T-helper 2 cell treated with Interferon-gamma antibody and Interleukin-4, amounts not matched to agents 100 ng/mL and 5 ng/mL, for 36 hours (primary cell): Measurements from ENCODE around the gene GIT1. TPM values are rescaled to one million over a fixed set of nuclear protein-coding genes. Genes with fewer than 3 reads are reported as not detected.

Experiments
- intact Hi-C: fragments of 100-400 bp; cut with micrococcal nuclease; formaldehyde crosslinking; loops from one replicate; pipeline ENCODE4 v1.15.1; 2023
- total RNA-seq: library from RNA; stranded (reverse); gene quantifications from 2 replicates; pipeline ENCODE4 v1.2.3, GENCODE V29; 2022

The GIT1 gene
- total RNA-seq, 1 donor from 2014 or later, result 66.7 TPM

GRCh38 chr17:29582772-29583171, 6.7 kb downstream of the GIT1 start:
- intact Hi-C loops, result loop anchor here (5.0 to 10.0 kb wide), 2 partner anchors 195 to 352 kb away; partner anchors contain the start of gene SSH2

GRCh38 chr17:29582254-29582765, 7.1 kb downstream of the GIT1 start:
- intact Hi-C loops, result loop anchor here (5.0 to 10.0 kb wide), 2 partner anchors 195 to 352 kb away; partner anchors contain the start of gene SSH2

GRCh38 chr17:29581583-29582253, 7.7 kb downstream of the GIT1 start:
- intact Hi-C loops, result loop anchor here (2.0 to 10.0 kb wide), 3 partner anchors 37 to 353 kb away; partner anchors contain the start of gene SSH2

GRCh38 chr17:29579866-29580771, 9.3 kb downstream of the GIT1 start:
- intact Hi-C loops, result loop anchor here (1.0 to 10.0 kb wide), 4 partner anchors 33 to 355 kb away; partner anchors contain the start of gene SSH2

GRCh38 chr17:29578626-29579485, 10.6 kb downstream of the GIT1 start:
- intact Hi-C loops, result no loop called here

GRCh38 chr17:29577385-29578211, 11.8 kb downstream of the GIT1 start:
- intact Hi-C loops, result no loop called here

GRCh38 chr17:29577001-29577370, 12.5 kb downstream of the GIT1 start:
- intact Hi-C loops, result no loop called here

- intact Hi-C loops, result no loop called here
Measured at GRCh38 chr17:29576214-29577000, 13.0 kb downstream of the GIT1 start.

GRCh38 chr17:29575511-29576213, 13.8 kb downstream of the GIT1 start:
- intact Hi-C loops, result no loop called here

GRCh38 chr17:29574732-29575510, 14.5 kb downstream of the GIT1 start:
- intact Hi-C loops, result no loop called here

- intact Hi-C loops, result no loop called here
Measured at GRCh38 chr17:29573871-29574731, 15.3 kb downstream of the GIT1 start.

- intact Hi-C loops, result no loop called here
Measured at GRCh38 chr17:29573558-29573869, 15.9 kb downstream of the GIT1 start.

- intact Hi-C loops, result no loop called here
Measured at GRCh38 chr17:29572691-29573557, 16.5 kb downstream of the GIT1 start.

GRCh38 chr17:29571883-29572681, 17.4 kb downstream of the GIT1 start:
- intact Hi-C loops, result no loop called here

GRCh38 chr17:29571486-29571882, 18.0 kb downstream of the GIT1 start:
- intact Hi-C loops, result no loop called here
